Measurements from ENCODE around the gene OGFOD2. TPM values are rescaled to one million over a fixed set of nuclear protein-coding genes. Genes with fewer than 3 reads are reported as not detected.
"Not testable (repeated sequence)": the region's sequence is repeated elsewhere in the genome, so short reads cannot be mapped to it uniquely, and the experiment has no call there.

OGFOD2 gene
- total RNA-seq, 1 donor from 2014 or later = 8.9 TPM

GRCh38 chr12:122934722-122935121, 40.3 kb upstream of the OGFOD2 start:
- H3K4me3 ChIP-seq (ENCODE audit: low read depth, low read length) = no peak overlapping the region
- no peak for DNase-seq (ENCODE audit: low read depth)
- TF ChIP-seq CTCF (conservative IDR thresholded peaks at IDR 0.05; ENCODE audit: low read depth, low read length) = no peak

- TF ChIP-seq CTCF (conservative IDR thresholded peaks at IDR 0.05; ENCODE audit: low read depth, low read length) = no peak
Observed at GRCh38 chr12:122935318-122935717, 39.7 kb upstream of the OGFOD2 start.

GRCh38 chr12:122937622-122938091, 37.4 kb upstream of the OGFOD2 start:
- no peak for TF ChIP-seq CTCF (conservative IDR thresholded peaks at IDR 0.05; ENCODE audit: low read depth, low read length)
- no peak overlapping the region for H3K4me3 ChIP-seq (ENCODE audit: low read depth, low read length)
- no peak for DNase-seq (ENCODE audit: low read depth)

More at GRCh38 chr12:122935318-122935717, 39.7 kb upstream of the OGFOD2 start:
- DNase-seq (ENCODE audit: low read depth) = no peak
- no peak overlapping the region for H3K4me3 ChIP-seq (ENCODE audit: low read depth, low read length)

- TF ChIP-seq CTCF (conservative IDR thresholded peaks at IDR 0.05; ENCODE audit: low read depth, low read length) = no peak
- no peak for DNase-seq (ENCODE audit: low read depth)
- no peak overlapping the region for H3K4me3 ChIP-seq (ENCODE audit: low read depth, low read length)
Observed at GRCh38 chr12:122939125-122939524, 35.9 kb upstream of the OGFOD2 start.

GRCh38 chr12:122941351-122941750, 33.7 kb upstream of the OGFOD2 start:
- DNase-seq (ENCODE audit: low read depth); H3K4me3 ChIP-seq (ENCODE audit: low read depth, low read length): not testable (repeated sequence)

- no peak for TF ChIP-seq CTCF (conservative IDR thresholded peaks at IDR 0.05; ENCODE audit: low read depth, low read length)
- H3K4me3 ChIP-seq (ENCODE audit: low read depth, low read length) = no peak overlapping the region
- no peak for DNase-seq (ENCODE audit: low read depth)
Observed at GRCh38 chr12:122942637-122943036, 32.4 kb upstream of the OGFOD2 start.

GRCh38 chr12:122943196-122943595, 31.8 kb upstream of the OGFOD2 start:
- no peak overlapping the region for H3K4me3 ChIP-seq (ENCODE audit: low read depth, low read length)
- DNase-seq (ENCODE audit: low read depth) = no peak
- no peak for TF ChIP-seq CTCF (conservative IDR thresholded peaks at IDR 0.05; ENCODE audit: low read depth, low read length)
